Putamen (tissue), 1 donor: Measurements from ENCODE around the gene SGCE.

Source experiments
- DNase-seq: peaks from one replicate; pipeline ENCODE4 v3.0.0-alpha.2; 2016; ENCODE audit warnings: low spot score

The SGCE gene

GRCh38 chr7:94621120-94621519, 34.8 kb downstream of the SGCE start:
- no peak for DNase-seq

DNA sequence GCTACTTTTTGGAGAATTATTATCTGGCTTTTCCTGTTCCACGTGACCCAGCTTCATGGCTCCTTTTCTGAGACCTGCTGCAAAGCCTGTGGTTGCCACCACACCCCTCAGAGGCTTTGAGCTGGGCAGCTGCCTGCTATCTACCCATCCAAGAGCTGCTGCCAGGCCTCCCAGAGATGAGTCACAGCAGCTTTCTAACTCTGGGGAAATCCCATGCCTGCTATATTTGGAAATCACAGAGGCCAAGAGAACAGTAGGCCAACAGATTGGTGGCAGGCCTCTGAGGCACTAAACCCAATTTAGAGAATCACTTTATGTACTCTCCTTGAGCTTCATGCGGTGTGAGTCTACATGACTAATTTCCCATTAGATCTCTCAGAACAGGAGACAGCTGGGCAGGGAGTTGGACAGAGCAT, 35.2 kb downstream of the SGCE start:
- DNase-seq: peak; percentile 18

DNA sequence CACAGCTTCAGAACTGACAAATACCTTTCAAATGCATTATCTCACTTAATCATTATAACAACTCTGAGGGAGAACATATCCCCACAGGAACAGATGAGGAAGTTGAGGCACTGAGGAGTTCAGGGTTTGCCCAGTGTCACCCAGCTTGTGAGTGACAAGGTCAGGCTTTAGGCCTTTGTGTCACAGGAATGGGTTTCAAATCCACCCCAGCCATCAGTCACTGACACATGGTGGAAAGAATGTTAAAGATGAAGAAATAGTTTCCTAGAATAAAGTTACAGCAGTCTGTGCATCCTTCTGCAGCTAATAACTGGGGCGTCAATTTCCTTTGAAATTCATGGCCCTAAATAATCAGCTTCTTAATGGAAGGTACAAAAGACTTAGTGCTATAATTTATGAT, 37.8 kb downstream of the SGCE start:
- DNase-seq: no peak

DNA sequence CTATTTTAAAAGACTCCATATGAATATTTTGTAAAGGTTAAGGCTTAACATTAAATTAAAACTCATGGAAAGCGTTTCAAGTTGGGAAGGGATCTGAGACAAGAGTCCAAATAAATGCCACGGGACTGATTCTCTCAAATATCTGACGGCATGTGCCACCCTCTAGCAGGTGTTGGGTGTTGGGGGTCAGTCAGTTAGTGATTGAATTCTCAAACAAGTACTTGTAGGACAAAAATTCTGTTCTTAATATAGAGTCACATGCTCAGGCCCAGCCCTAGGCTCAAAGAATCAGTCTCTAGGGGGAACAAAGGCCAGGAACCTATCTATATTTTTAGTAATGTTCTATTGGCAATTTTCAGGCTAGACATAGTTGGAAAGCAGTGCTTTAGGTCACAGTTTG, 39.1 kb downstream of the SGCE start:
- no peak for DNase-seq

DNA sequence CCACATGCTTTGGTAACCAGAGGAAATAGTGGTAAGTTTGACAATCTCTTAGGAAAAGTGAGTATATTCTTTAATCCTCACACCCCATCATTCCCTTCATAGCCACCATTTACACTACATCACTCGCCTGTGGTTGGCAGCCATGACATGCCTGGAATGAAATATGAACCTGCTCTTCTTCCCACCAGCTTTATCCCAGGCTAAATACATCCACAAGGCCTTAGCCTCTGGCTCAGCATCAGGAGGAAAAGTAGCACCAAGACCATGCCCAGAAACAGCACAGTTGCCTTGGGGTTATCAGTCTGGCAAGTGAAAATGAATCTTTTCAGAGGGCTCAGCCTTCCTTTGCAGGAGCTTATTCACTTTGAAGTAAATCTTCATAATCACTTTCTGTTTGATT, 40.3 kb downstream of the SGCE start:
- DNase-seq: no peak

DNA sequence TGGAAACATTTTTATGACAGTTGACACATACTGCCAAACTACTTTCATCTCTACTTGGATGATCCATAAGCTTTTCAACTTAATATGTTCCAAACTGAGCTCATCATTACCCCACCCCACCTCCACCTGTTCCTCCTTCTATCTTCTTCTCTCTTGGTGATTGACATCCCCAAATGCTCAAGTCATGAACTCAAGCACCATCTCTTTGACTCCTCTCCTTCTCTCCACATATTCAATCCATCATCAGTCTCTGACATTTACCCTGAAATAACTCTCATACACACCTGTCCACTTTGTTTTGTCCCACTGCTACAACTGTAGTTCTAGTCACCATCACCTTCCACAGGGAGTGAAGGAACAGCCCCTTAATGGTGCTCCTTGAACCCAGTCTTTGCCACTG, 43.3 kb downstream of the SGCE start:
- DNase-seq: no peak

DNA sequence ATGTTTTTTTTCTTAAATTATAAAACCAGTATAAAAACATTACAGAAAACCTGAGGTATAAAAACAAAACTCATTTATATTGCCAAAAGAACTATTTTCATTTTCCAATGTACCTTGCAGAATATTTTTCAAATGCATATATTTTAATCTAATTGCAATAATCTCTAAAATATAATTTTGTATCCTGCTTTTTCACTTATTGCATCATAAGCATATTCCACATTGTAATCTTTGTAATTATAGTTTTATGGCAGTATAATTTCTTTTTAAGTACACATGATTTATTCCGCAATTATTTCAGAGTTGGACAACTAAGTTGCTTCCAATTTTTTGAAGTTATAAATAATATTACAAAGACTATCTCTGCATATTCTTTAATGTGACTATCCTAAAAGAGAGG, 43.7 kb downstream of the SGCE start:
- no peak for DNase-seq

DNA sequence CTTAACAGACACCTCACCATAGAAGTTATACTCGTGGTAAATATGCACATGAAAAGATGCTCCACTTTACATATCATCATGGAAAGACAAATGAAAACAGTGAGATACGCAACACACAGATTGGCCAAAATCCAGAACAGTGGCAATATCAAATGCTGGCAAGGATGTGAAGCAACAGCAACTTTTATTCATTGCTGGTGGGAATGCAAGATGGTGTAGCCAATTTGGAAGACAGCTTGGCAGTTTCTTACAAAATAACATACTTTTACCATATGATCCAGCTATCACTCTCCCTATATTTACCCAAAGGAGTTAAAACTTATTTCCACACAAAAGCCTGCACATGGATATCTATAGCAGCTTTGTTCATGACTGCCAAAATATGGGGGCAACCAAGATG, 46.4 kb downstream of the SGCE start:
- no peak for DNase-seq

DNA sequence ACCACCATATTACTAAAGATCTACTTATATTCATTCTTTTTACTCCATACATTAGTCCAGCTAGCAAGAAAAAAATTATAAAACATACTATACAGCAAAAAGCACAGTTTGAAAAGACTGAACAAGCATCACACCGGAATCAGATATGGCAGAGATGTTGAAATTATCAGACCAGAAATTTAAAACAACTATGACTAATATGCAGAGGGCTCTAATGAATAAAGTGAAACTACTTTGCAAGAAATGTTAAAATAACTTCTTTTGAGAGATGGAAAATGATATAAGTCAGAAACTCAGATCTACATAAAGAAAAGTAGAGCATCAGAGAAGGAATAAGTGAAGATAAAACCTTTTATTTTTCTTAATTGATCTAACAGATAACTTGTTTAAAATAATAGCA, 50.9 kb downstream of the SGCE start:
- DNase-seq: no peak

DNA sequence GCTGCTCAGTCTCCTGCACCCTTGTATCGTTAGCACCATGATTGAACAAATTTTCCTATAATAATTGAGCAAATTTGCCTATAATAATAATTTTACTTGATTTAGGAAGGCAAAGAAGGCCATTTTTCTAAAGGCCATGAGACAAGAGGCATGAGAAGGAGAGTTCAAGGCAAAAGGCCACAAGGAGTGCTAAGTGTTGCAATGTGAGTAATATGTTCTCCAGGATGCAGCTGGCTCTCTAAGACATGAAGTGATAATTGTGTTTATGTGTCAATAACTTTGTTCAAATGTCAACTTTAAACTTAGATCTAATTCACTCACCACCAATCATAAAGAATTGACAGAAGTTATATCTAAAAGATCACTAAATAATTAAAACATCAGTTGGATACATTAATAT, 53.8 kb downstream of the SGCE start:
- no peak for DNase-seq

GRCh38 chr7:94600267-94600666, 55.7 kb downstream of the SGCE start:
- no peak for DNase-seq

DNA sequence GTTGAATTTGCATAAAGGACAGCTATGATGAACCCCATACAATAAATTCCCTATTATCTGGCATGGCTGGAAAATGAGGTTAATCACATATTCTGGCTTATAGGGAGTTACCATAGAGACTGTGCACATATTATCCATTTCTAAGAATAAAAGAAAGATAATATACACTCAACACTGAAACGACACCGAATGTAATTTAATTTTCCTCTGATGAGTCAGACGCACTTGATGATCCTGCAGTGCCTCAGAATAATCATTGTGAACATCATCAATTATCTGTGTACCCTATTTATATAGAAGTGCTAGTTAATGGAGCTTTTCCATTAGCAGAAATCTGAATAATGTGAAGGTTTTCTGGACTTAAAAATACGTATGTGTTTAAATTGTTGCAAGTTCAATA, 60.2 kb downstream of the SGCE start:
- peak; percentile 33 for DNase-seq

- no peak for DNase-seq
These were observed 61.1 kb downstream of the SGCE start for GRCh38 chr7:94594882-94595281.

DNA sequence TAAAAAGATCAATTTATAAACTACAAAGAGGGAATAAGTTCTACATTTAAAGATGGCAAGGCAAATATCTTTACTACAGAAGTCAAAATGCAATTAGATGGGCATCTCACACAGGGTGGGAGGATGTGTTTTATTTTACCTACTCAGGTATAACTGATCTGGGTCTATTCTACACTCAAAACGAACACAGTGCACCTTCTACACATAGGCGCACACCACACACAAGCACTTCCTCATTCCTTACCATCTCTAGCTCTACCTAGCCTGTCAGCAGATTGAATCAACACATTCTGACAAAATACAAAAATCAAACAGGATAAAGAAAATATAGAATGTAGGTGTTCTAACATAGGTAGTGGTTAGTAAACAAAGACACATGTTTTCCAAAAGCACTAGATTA, 64.8 kb downstream of the SGCE start:
- no peak for DNase-seq

DNA sequence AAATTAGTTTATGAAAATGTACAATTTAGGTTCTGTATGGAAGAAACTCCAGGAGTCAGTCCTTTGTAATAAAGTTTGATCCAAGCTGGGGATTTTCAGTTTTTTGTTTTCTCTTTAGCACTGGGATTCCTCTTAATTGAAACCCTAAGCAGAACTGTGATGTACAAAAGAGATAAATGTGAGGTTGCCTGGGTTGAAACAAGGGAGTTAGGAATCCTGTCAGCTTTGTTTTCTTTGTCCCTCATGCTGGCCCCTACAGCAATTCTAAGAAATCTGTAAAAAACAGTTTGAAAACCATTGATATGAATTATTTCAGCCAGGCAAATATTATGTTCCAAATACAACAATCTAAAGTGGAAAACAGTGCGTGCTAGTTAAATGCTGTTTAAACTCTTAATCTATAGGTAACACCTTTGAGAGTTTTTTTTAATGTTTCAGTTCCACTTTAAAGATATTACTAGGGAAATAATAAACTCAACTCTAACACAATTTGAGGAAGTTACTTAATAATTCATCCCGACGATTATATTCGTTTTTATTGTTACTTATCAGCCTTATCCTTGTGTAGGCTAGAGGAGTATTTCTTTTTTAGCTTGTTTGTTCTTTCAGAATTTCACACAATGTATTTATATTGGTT, 65.3 kb downstream of the SGCE start:
- no peak for DNase-seq

DNA sequence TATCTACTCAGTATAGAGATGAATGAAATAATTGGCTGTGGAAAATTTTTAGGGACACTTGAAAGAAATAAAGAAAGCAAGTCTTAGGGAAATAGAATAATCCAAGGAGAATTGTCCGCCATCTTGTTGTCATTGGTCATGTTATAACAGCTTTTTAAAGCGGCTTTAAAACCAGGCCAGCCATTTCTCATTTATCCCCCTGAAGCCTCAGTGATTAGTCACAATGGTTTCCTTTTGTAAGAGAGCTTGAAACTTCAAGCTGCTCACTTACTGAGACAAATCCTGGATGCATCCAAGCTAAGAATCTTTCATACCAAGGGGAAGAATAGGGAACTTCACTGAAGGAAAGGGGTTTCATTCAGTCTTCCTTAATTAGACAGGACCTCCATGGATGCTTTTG, 67.9 kb downstream of the SGCE start:
- DNase-seq: no peak

DNA sequence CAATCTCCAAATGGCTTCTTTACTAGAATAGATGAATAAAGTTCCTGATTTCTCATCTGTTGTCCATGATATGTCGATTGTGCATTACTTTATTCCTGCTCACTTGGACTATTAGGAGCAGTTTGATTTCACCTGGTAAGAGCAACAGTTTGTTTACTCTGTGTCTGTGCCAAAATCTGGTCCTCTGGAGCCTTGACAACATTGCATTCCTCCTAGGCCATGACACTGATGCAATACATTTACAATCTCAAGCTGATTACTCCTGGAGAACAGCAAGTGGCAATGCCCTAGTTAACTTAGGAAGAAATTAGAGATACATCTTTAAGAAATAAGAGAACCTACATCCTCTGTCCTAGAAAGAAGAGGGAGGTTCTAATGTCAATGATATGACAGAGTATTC, 71.8 kb downstream of the SGCE start:
- no peak for DNase-seq

DNA sequence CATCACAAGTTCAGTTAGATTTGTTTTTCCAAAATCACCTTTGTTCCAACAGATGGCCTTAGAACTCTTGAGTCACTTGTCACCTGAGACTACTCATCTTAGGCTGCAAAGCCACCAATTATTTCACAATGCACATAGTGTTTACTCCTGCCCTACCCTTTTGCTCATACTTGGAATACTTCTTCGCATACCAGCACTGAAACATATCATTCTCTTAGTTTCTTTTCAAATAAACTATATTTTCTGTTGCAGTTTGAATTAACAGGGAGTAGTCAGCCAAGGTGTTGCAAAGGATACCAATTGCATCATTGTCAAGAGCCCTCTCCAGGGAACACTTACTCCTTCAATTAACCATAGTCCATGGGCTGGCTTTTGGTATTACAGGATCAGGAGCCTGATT, 75.3 kb downstream of the SGCE start:
- DNase-seq: no peak

DNA sequence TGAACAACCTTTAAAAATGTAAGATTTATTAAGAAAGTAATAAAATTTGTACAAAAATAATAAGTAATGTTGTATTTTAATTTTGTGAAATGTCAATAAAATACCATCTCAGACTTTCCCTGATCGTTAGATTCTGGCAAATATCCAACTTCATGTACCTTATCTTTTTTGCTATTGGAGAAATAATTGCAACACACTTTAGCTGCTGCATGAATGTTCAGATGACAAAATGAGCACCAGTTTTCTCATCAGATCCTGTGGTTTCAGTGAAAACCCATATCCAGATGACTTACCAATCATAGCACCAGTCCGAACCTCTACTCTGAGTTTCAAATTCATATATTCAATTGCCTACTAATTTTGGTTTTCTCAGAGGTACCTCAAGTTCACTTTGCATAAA, 76.5 kb downstream of the SGCE start:
- no peak for DNase-seq

GRCh38 chr7:94578614-94579013, 77.3 kb downstream of the SGCE start:
- DNase-seq: no peak

DNA sequence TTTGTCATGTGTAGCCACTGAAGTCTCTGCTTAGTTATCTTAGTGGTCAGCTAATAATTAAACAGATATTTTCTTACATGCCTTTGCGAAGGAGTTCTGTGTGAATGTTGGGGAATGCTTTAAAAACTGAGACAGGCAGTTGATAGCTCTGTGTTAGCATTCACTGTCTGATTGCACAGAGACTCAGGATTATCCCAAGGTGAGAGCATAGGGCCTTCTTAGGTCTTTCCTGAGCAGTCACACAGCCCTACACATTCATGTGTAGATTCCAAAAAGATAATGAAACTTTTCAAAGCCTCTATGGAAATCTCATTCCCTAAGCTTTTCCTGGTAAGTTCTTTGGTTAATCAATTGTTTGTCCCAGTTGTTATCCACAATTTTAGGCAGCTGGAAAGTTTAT, 78.6 kb downstream of the SGCE start:
- no peak for DNase-seq

GRCh38 chr7:94576316-94576715, 79.6 kb downstream of the SGCE start:
- no peak for DNase-seq

- DNase-seq: no peak
These were observed 80.3 kb downstream of the SGCE start for GRCh38 chr7:94575646-94576045.

DNA sequence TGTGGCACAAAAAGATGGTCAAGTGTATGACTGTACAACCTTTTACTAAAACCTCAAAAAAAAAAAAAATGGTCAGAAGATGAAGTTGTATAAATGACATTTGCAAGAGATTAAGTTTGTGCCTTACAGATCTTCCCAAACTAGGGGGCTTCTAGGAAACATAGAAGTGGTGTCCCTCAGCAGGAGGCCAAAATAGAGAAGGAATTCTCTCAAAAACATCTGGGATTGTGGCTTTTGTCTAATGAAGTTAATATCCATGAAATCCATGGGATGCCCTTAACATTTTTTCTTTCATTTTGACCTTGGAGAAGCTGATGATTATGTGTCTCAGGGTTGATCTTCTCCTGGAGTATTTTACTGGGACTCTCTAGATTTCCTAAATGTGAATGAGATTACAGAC, 84.1 kb downstream of the SGCE start:
- no peak for DNase-seq

GRCh38 chr7:94567396-94567795, 88.5 kb downstream of the SGCE start:
- no peak for DNase-seq
